ENCODE measurements around the gene WDR75.

The WDR75 gene

GRCh38 chr2:189519631-189520387 is 78.5 kb downstream of the WDR75 start:
- DNase-seq = no peak
- intact Hi-C loops (cut with DNase I) = no loop called here

- intact Hi-C loops (cut with DNase I) = no loop called here
- no peak for DNase-seq
Measured at GRCh38 chr2:189521699-189522434, 80.6 kb downstream of the WDR75 start.

DNA sequence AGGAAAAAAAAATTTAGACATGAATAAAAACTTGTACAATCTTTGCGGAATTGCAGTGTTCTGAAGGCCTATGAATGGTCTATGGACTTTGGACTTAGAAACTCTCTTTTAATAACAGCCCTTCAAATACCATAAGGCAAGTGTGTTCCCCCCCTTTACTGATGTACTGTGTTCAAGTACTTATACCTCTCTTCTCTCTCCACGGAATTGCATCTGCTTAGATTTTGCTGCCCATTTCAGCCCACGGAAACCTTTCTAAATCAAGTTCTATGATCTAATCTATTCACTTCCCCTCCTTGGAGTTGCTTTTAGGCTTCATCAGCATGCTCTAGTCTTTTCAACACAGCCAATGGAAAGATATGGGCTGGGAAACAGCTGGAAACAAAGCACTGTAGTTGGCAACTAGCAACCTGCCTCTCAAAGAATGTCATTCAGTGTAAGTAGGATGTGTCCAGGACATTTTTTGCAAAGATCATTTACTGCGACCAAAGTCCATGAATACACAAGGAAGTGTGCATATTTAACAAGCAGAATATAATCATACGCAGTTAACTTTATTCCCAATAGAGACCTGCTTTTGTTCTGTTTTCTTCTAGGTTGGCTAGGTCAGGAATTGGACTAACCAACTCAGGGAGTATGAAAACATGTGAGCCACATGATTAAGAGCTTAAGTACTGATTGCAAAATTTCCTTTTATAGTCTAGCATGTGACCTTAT is 81.3 kb downstream of the WDR75 start:
- DNase-seq = no peak
- intact Hi-C loops (cut with DNase I) = no loop called here

DNA sequence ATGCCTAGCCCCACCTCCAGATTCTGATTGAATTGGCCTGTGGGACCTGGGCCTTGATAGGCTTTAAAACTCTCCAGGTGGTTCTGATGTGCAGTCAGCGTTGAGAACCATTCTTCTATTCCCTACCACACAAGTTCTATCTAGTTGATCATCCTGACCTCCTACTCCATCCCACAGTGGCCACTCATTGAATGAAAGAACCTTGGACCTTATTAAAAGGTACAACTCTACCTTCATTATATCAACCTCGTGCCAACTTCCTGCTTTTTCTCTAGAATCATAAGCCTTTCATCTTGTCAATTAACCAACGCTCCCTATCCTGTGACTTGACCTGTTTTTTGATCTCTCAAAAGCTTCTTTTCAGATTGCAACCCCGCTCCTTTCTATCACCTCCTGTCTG is 83.5 kb downstream of the WDR75 start:
- no peak for DNase-seq
- intact Hi-C loops (cut with DNase I) = no loop called here
